Progenitor cell of endocrine pancreas (in vitro differentiated cells): Measurements from ENCODE around the gene ARHGEF28. TPM values are rescaled to one million over a fixed set of nuclear protein-coding genes. Genes with fewer than 3 reads are reported as not detected.

Experiments
- DNase-seq: peaks from one replicate; pipeline ENCODE4 v3.0.0; 2021; ENCODE audit warnings: low spot score; ENCODE audit not compliant: unreplicated experiment
- H3K27ac Mint-ChIP-seq: 2 replicates; pipeline ENCODE4 v1.8.0; 2021; ENCODE audit warnings: mild to moderate bottlenecking, moderate library complexity, mixed read lengths
- H3K27me3 Mint-ChIP-seq: 2 replicates; pipeline ENCODE4 v1.8.0; 2021; ENCODE audit warnings: mixed read lengths
- H3K36me3 Mint-ChIP-seq: 2 replicates; pipeline ENCODE4 v1.8.0; 2022; ENCODE audit warnings: mixed read lengths; ENCODE audit not compliant: insufficient read depth
- H3K4me1 Mint-ChIP-seq: 2 replicates; pipeline ENCODE4 v1.8.0; 2021; ENCODE audit warnings: low read depth, mixed read lengths
- H3K4me3 Mint-ChIP-seq: 2 replicates; pipeline ENCODE4 v1.8.0; 2021; ENCODE audit warnings: low read depth, mild to moderate bottlenecking, moderate library complexity, mixed read lengths
- H3K9me3 Mint-ChIP-seq: 2 replicates; pipeline ENCODE4 v1.8.0; 2021; ENCODE audit warnings: low read depth, mixed read lengths
- total RNA-seq: library from RNA; stranded (reverse); gene quantifications from 2 replicates; pipeline ENCODE4 v1.2.1, GENCODE V29; 2021
- TF ChIP-seq, protein P1 (sequence below): fragments of 200-600 bp; sonication (generic); IDR thresholded peaks from one replicate; pipeline ENCODE4 v1.5.0; 2021; ENCODE audit warnings: antibody characterized with exemption, mild to moderate bottlenecking; ENCODE audit not compliant: unreplicated experiment

The ARHGEF28 gene
- total RNA-seq, 1 donor from 2014 or later: 15.0 TPM

GRCh38 chr5:73922224-73922623 lies 296.2 kb downstream of the ARHGEF28 start:
- TF ChIP-seq, protein P1, sequence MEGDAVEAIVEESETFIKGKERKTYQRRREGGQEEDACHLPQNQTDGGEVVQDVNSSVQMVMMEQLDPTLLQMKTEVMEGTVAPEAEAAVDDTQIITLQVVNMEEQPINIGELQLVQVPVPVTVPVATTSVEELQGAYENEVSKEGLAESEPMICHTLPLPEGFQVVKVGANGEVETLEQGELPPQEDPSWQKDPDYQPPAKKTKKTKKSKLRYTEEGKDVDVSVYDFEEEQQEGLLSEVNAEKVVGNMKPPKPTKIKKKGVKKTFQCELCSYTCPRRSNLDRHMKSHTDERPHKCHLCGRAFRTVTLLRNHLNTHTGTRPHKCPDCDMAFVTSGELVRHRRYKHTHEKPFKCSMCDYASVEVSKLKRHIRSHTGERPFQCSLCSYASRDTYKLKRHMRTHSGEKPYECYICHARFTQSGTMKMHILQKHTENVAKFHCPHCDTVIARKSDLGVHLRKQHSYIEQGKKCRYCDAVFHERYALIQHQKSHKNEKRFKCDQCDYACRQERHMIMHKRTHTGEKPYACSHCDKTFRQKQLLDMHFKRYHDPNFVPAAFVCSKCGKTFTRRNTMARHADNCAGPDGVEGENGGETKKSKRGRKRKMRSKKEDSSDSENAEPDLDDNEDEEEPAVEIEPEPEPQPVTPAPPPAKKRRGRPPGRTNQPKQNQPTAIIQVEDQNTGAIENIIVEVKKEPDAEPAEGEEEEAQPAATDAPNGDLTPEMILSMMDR: no peak
- no peak for DNase-seq
- Mint-ChIP-seq H3K4me1 (peaks cover 9% of the 10 kb centered on the region), H3K4me3 (no peak overlapping the region), H3K27ac (no peak overlapping the region), H3K36me3 (peaks cover 3% of the 10 kb centered on the region), H3K9me3 (no peaks in the 10 kb centered on the region), H3K27me3 (no peaks in the 10 kb centered on the region)

- TF ChIP-seq, protein P1: no peak
These were observed 297.0 kb downstream of the ARHGEF28 start for GRCh38 chr5:73922875-73923557.

GRCh38 chr5:73928476-73929070 lies 302.6 kb downstream of the ARHGEF28 start:
- TF ChIP-seq, protein P1: no peak
- no peaks in the 10 kb centered on the region for H3K9me3 Mint-ChIP-seq

More at GRCh38 chr5:73922875-73923557, 297.0 kb downstream of the ARHGEF28 start:
- Mint-ChIP-seq H3K27ac (no peak overlapping the region), H3K9me3 (no peaks in the 10 kb centered on the region), H3K27me3 (no peaks in the 10 kb centered on the region), H3K4me1 (peaks cover 9% of the 10 kb centered on the region), H3K4me3 (no peak overlapping the region), H3K36me3 (peaks cover 3% of the 10 kb centered on the region)
- no peak for DNase-seq

GRCh38 chr5:73935719-73936118 lies 309.7 kb downstream of the ARHGEF28 start:
- no peak overlapping the region for H3K4me3 Mint-ChIP-seq
- DNase-seq: no peak
- H3K4me1 Mint-ChIP-seq: peaks cover 11% of the 10 kb centered on the region
- TF ChIP-seq, protein P1: no peak
- H3K27ac Mint-ChIP-seq: no peak overlapping the region
- no peaks in the 10 kb centered on the region for H3K27me3 Mint-ChIP-seq
- H3K36me3 Mint-ChIP-seq: no peaks in the 10 kb centered on the region
- H3K9me3 Mint-ChIP-seq: no peaks in the 10 kb centered on the region

More at GRCh38 chr5:73928476-73929070, 302.6 kb downstream of the ARHGEF28 start:
- Mint-ChIP-seq H3K4me1 (no peaks in the 10 kb centered on the region), H3K27ac (no peak overlapping the region), H3K27me3 (no peaks in the 10 kb centered on the region), H3K4me3 (no peak overlapping the region), H3K36me3 (no peaks in the 10 kb centered on the region)
- DNase-seq: no peak

- Mint-ChIP-seq H3K4me3 (no peak overlapping the region), H3K27me3 (no peaks in the 10 kb centered on the region), H3K36me3 (no peaks in the 10 kb centered on the region), H3K27ac (peak overlapping the region; percentile 8), H3K9me3 (no peaks in the 10 kb centered on the region), H3K4me1 (peaks cover 11% of the 10 kb centered on the region)
- TF ChIP-seq, protein P1: no peak
- no peak for DNase-seq
These were observed 312.4 kb downstream of the ARHGEF28 start for GRCh38 chr5:73938280-73938937.
